Measurements from ENCODE around the gene MDGA2. TPM values are rescaled to one million over a fixed set of nuclear protein-coding genes. Genes with fewer than 3 reads are reported as not detected.
A peak's percentile ranks its signal among the peaks of the same experiment; 100 is the strongest.

The MDGA2 gene
- total and polyA plus RNA-seq, 2 experiments from 2014 or later: 0.33 to 0.46 TPM

GRCh38 chr14:47411523-47411922 lies 263.9 kb downstream of the MDGA2 start:
- no peaks in the 10 kb centered on the region for H3K9me3 ChIP-seq (ENCODE audit: low read depth)
- no peak overlapping the region for H3K27ac ChIP-seq
- H3K36me3 ChIP-seq: no peaks in the 10 kb centered on the region
- TF ChIP-seq CTCF (IDR thresholded peaks at IDR 0.05; ENCODE audit: low read depth, low read length): no peak
- H3K27me3 ChIP-seq: no peaks in the 10 kb centered on the region
- H3K4me1 ChIP-seq (ENCODE audit: low read depth): no peaks in the 10 kb centered on the region
- no peak overlapping the region for H3K4me3 ChIP-seq
- no peak for DNase-seq (ENCODE audit: low read depth in 1 of 2, low spot score in 1 of 2)

- Histone ChIP-seq H3K27me3 (no peaks in the 10 kb centered on the region), H3K27ac (no peak overlapping the region), H3K9me3 (ENCODE audit: low read depth) (no peaks in the 10 kb centered on the region), H3K4me3 (no peak overlapping the region), H3K4me1 (ENCODE audit: low read depth) (peaks cover 2% of the 10 kb centered on the region), H3K36me3 (no peaks in the 10 kb centered on the region)
- TF ChIP-seq CTCF (IDR thresholded peaks at IDR 0.05; ENCODE audit: low read depth, low read length): no peak
- no peak for DNase-seq (ENCODE audit: low read depth in 1 of 2, low spot score in 1 of 2)
Measured at GRCh38 chr14:47392326-47392725, 283.1 kb downstream of the MDGA2 start.

- H3K4me3 ChIP-seq: no peak overlapping the region
Measured at GRCh38 chr14:47390831-47391504, 284.4 kb downstream of the MDGA2 start.

GRCh38 chr14:47389535-47389934 lies 285.9 kb downstream of the MDGA2 start:
- Histone ChIP-seq H3K27me3 (no peaks in the 10 kb centered on the region), H3K4me1 (ENCODE audit: low read depth) (peaks cover 2% of the 10 kb centered on the region), H3K4me3 (no peak overlapping the region), H3K36me3 (no peaks in the 10 kb centered on the region), H3K9me3 (ENCODE audit: low read depth) (no peaks in the 10 kb centered on the region), H3K27ac (no peak overlapping the region)
- TF ChIP-seq CTCF (IDR thresholded peaks at IDR 0.05; ENCODE audit: low read depth, low read length): no peak
- DNase-seq (ENCODE audit: low read depth in 1 of 2, low spot score in 1 of 2): peak in 1 of 2 donors; percentile 29

More at GRCh38 chr14:47390831-47391504, 284.4 kb downstream of the MDGA2 start:
- Histone ChIP-seq H3K27ac (no peak overlapping the region), H3K27me3 (no peaks in the 10 kb centered on the region), H3K4me1 (ENCODE audit: low read depth) (peaks cover 2% of the 10 kb centered on the region), H3K9me3 (ENCODE audit: low read depth) (no peaks in the 10 kb centered on the region), H3K36me3 (no peaks in the 10 kb centered on the region)
- TF ChIP-seq CTCF (IDR thresholded peaks at IDR 0.05; ENCODE audit: low read depth, low read length): no peak
- no peak for DNase-seq (ENCODE audit: low read depth in 1 of 2, low spot score in 1 of 2)

- Histone ChIP-seq H3K9me3 (ENCODE audit: low read depth) (no peaks in the 10 kb centered on the region), H3K4me1 (ENCODE audit: low read depth) (no peaks in the 10 kb centered on the region), H3K4me3 (no peak overlapping the region), H3K36me3 (no peaks in the 10 kb centered on the region), H3K27ac (no peak overlapping the region), H3K27me3 (no peaks in the 10 kb centered on the region)
- TF ChIP-seq CTCF (IDR thresholded peaks at IDR 0.05; ENCODE audit: low read depth, low read length): no peak
- DNase-seq (ENCODE audit: low read depth in 1 of 2, low spot score in 1 of 2): no peak
Measured at GRCh38 chr14:47366006-47366405, 309.4 kb downstream of the MDGA2 start.

Data from cardiac muscle cell (in vitro differentiated cells and primary cell).